WTC11 (cell line): ENCODE measurements around the gene ASZ1.

Experiments used
- CREB1 ChIP-seq: sonication (generic); formaldehyde crosslinking; IDR thresholded peaks from 2 replicates; pipeline ENCODE4 v1.8.0; 2023; ENCODE audit warnings: mild to moderate bottlenecking, missing genetic modification reagents
- CTCF ChIP-seq: fragments of 200-600 bp; IDR thresholded peaks from 2 replicates; pipeline ENCODE4 v1.8.0; 2022; ENCODE audit warnings: antibody characterized with exemption
- ZNF425 ChIP-seq: fragments of 250-450 bp; sonication (Bioruptor Pico); conservative IDR thresholded peaks from 2 replicates; pipeline ENCODE4 v1.9.0; 2021; ENCODE audit warnings: mild to moderate bottlenecking

- TF ChIP-seq CTCF (no peak), ZNF425 (CRISPR knock-in tag) (no peak), CREB1 (no peak)
Measured at GRCh38 chr7:117445206-117445605, 17.9 kb upstream of the ASZ1 start.
